GM18858 (cell line): ENCODE data around the gene EPHB2.
"Not testable (repeated sequence)": the region's sequence is repeated elsewhere in the genome, so short reads cannot be mapped to it uniquely, and the experiment has no call there.

Experiments
- ATAC-seq: cut with Tn5 transposase; IDR thresholded peaks from one replicate; pipeline ENCODE4 v1.9.1; 2021; ENCODE audit not compliant: unreplicated experiment

EPHB2 gene

GRCh38 chr1:22689505-22689904 is 21.1 kb upstream of the EPHB2 start:
- ATAC-seq: no peak

- no peak for ATAC-seq
Measured at GRCh38 chr1:22691031-22691753, 19.4 kb upstream of the EPHB2 start.

- ATAC-seq: no peak
Measured at GRCh38 chr1:22694172-22694571, 16.5 kb upstream of the EPHB2 start.

GRCh38 chr1:22696610-22697009 is 14.0 kb upstream of the EPHB2 start:
- ATAC-seq: no peak

- no peak for ATAC-seq
Measured at GRCh38 chr1:22697980-22698379, 12.7 kb upstream of the EPHB2 start.

- ATAC-seq: no peak
Measured at GRCh38 chr1:22699681-22700520, 10.7 kb upstream of the EPHB2 start.

- ATAC-seq: no peak
Measured at GRCh38 chr1:22702296-22703085, 8.1 kb upstream of the EPHB2 start.

- ATAC-seq: no peak
Measured at GRCh38 chr1:22704440-22705067, 6.1 kb upstream of the EPHB2 start.

GRCh38 chr1:22705586-22705985 is 5.1 kb upstream of the EPHB2 start:
- ATAC-seq: no peak

- not testable (repeated sequence) for ATAC-seq
Measured at GRCh38 chr1:22706100-22706499, 4.5 kb upstream of the EPHB2 start.

GRCh38 chr1:22708777-22709176 is 1.9 kb upstream of the EPHB2 start:
- no peak for ATAC-seq

GRCh38 chr1:22709227-22709626 is 1.4 kb upstream of the EPHB2 start:
- no peak for ATAC-seq

GRCh38 chr1:22709891-22710700 is 543 bp upstream of the EPHB2 start:
- ATAC-seq: no peak

GRCh38 chr1:22711071-22711470 is 432 bp downstream of the EPHB2 start:
- ATAC-seq: no peak

- no peak for ATAC-seq
Measured at GRCh38 chr1:22711591-22712501, 1.2 kb downstream of the EPHB2 start.

GRCh38 chr1:22712502-22713271 is 2.0 kb downstream of the EPHB2 start:
- no peak for ATAC-seq

GRCh38 chr1:22714455-22714854 is 3.8 kb downstream of the EPHB2 start:
- no peak for ATAC-seq

GRCh38 chr1:22717037-22717760 is 6.6 kb downstream of the EPHB2 start:
- ATAC-seq: no peak
